ENCODE data around the gene ANKS3. TPM values are rescaled to one million over a fixed set of nuclear protein-coding genes. Genes with fewer than 3 reads are reported as not detected.

The ANKS3 gene
- polyA plus RNA-seq, 3 donors, result 0.59 to 13.7 (median 0.95) TPM

- no peak for TF ChIP-seq CTCF (IDR thresholded peaks at IDR 0.05)
Observed at GRCh38 chr16:4656221-4656620, 77.8 kb downstream of the ANKS3 start.

GRCh38 chr16:4655801-4656200 lies 78.3 kb downstream of the ANKS3 start:
- Histone ChIP-seq H3K79me2 (ENCODE audit: insufficient read depth, low read length) (peaks cover 30% of the 10 kb centered on the region), H4K20me1 (ENCODE audit: insufficient read depth, low read length) (peaks cover 68% of the 10 kb centered on the region), H3K36me3 (replicated peaks in 1 of 2; ENCODE audit: control insufficient read depth in 1 of 2, insufficient read depth in 2 of 2, low read length in 2 of 2) (peaks cover 81 to 96% of the 10 kb centered on the region in 2 donors), H3K27ac (ENCODE audit: low read depth in 1 of 2, low read length in 2 of 2) (no peak overlapping the region), H3K9ac (ENCODE audit: insufficient read depth, low read length, poor library complexity, severe bottlenecking) (no peak overlapping the region), H3K4me2 (replicated peaks; ENCODE audit: extremely low read depth, low read length, poor library complexity, severe bottlenecking) (no peak overlapping the region), H2AFZ (ENCODE audit: insufficient read depth, low read depth, low read length, poor library complexity, severe bottlenecking) (no peak overlapping the region), H3K27me3 (ENCODE audit: control insufficient read depth in 2 of 2, insufficient read depth in 2 of 2, low read length in 2 of 2) (no peaks in the 10 kb centered on the region), H3K4me1 (ENCODE audit: control insufficient read depth in 1 of 2, insufficient read depth in 2 of 2, low read length in 2 of 2) (peaks cover 0 to under 1% of the 10 kb centered on the region in 2 donors), H3K4me3 (replicated peaks in 1 of 3; ENCODE audit: low read depth in 2 of 3, low read length in 3 of 3) (no peak overlapping the region), H3K9me3 (replicated peaks in 1 of 2; ENCODE audit: control insufficient read depth in 1 of 2, insufficient read depth in 1 of 2, low read length in 2 of 2) (no peaks in the 10 kb centered on the region)
- Mint-ChIP-seq H3K27ac (no peak overlapping the region), H3K9me3 (no peaks in the 10 kb centered on the region), H3K27me3 (ENCODE audit: low read depth in 3 of 3) (peaks cover 0 to 2% (median 0%) of the 10 kb centered on the region in 3 donors), H3K36me3 (peaks cover 82 to 98% of the 10 kb centered on the region in 2 donors), H3K4me3 (no peak overlapping the region), H3K4me1 (peaks cover 4% of the 10 kb centered on the region)
- intact Hi-C loops (cut with micrococcal nuclease), result no loop called here
- 98% methylated on average over 5 of the region's 6 CpGs for WGBS (ENCODE audit: insufficient coverage)
- TF ChIP-seq CTCF (IDR thresholded peaks at IDR 0.05), result no peak
- DNase-seq, result no peak

More at GRCh38 chr16:4656221-4656620, 77.8 kb downstream of the ANKS3 start:
- DNase-seq, result no peak
- Mint-ChIP-seq H3K9me3 (no peaks in the 10 kb centered on the region), H3K4me1 (peaks cover 8% of the 10 kb centered on the region), H3K4me3 (no peak overlapping the region), H3K36me3 (peaks cover 80 to 97% of the 10 kb centered on the region in 2 donors), H3K27me3 (ENCODE audit: low read depth in 3 of 3) (peaks cover 0 to 2% (median 0%) of the 10 kb centered on the region in 3 donors), H3K27ac (no peak overlapping the region)
- intact Hi-C loops (cut with micrococcal nuclease), result no loop called here
- Histone ChIP-seq H4K20me1 (ENCODE audit: insufficient read depth, low read length) (peaks cover 65% of the 10 kb centered on the region), H3K4me3 (replicated peaks in 1 of 3; ENCODE audit: low read depth in 2 of 3, low read length in 3 of 3) (no peak overlapping the region), H3K79me2 (ENCODE audit: insufficient read depth, low read length) (peaks cover 32% of the 10 kb centered on the region), H3K36me3 (replicated peaks in 1 of 2; ENCODE audit: control insufficient read depth in 1 of 2, insufficient read depth in 2 of 2, low read length in 2 of 2) (peaks cover 77 to 92% of the 10 kb centered on the region in 2 donors), H3K9me3 (replicated peaks in 1 of 2; ENCODE audit: control insufficient read depth in 1 of 2, insufficient read depth in 1 of 2, low read length in 2 of 2) (no peaks in the 10 kb centered on the region), H3K4me2 (replicated peaks; ENCODE audit: extremely low read depth, low read length, poor library complexity, severe bottlenecking) (no peak overlapping the region), H3K4me1 (ENCODE audit: control insufficient read depth in 1 of 2, insufficient read depth in 2 of 2, low read length in 2 of 2) (peaks cover 1 to 5% of the 10 kb centered on the region in 2 donors), H3K27ac (ENCODE audit: low read depth in 1 of 2, low read length in 2 of 2) (no peak overlapping the region), H3K27me3 (ENCODE audit: control insufficient read depth in 2 of 2, insufficient read depth in 2 of 2, low read length in 2 of 2) (no peaks in the 10 kb centered on the region), H3K9ac (ENCODE audit: insufficient read depth, low read length, poor library complexity, severe bottlenecking) (no peak overlapping the region), H2AFZ (ENCODE audit: insufficient read depth, low read depth, low read length, poor library complexity, severe bottlenecking) (no peak overlapping the region)
- WGBS (ENCODE audit: insufficient coverage), result 97% methylated on average over 12 of the region's 12 CpGs
